Measurements from ENCODE around the gene CHMP2B. TPM values are rescaled to one million over a fixed set of nuclear protein-coding genes. Genes with fewer than 3 reads are reported as not detected.

Gene CHMP2B
- total RNA-seq, 1 donor from 2014 or later: 36.0 TPM

DNA sequence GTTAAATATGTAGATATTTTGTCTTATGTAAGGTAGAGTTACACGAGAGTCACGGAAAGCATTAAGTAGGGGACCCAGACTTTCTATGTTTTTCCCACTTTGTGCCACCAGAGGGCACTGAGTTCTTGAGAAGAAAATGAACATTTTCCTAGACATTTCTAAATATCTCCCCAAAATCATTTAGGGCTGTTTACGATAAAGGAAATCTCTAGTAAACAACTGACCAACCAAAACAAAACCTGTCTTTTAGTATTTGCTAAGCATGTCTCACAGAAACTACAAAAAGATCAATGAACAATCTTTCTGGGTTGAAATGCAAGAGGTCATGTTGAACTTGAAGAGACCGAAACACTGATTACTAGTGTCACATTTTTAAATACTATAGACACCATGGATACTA is 33.2 kb downstream of the CHMP2B start:
- peaks cover 6% of the 10 kb centered on the region for H3K4me1 Mint-ChIP-seq (ENCODE audit: low read depth)
- no peak for DNase-seq (ENCODE audit: low spot score)
- TF ChIP-seq, protein P1, sequence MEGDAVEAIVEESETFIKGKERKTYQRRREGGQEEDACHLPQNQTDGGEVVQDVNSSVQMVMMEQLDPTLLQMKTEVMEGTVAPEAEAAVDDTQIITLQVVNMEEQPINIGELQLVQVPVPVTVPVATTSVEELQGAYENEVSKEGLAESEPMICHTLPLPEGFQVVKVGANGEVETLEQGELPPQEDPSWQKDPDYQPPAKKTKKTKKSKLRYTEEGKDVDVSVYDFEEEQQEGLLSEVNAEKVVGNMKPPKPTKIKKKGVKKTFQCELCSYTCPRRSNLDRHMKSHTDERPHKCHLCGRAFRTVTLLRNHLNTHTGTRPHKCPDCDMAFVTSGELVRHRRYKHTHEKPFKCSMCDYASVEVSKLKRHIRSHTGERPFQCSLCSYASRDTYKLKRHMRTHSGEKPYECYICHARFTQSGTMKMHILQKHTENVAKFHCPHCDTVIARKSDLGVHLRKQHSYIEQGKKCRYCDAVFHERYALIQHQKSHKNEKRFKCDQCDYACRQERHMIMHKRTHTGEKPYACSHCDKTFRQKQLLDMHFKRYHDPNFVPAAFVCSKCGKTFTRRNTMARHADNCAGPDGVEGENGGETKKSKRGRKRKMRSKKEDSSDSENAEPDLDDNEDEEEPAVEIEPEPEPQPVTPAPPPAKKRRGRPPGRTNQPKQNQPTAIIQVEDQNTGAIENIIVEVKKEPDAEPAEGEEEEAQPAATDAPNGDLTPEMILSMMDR (IDR thresholded peaks at IDR 0.05): peak; percentile 87
- no peak overlapping the region for H3K4me3 Mint-ChIP-seq (ENCODE audit: unreplicated experiment)
- no peak overlapping the region for H3K27ac Mint-ChIP-seq (ENCODE audit: unreplicated experiment)
- peaks cover 2% of the 10 kb centered on the region for H3K27me3 Mint-ChIP-seq (ENCODE audit: low read depth)
- H3K9me3 Mint-ChIP-seq (ENCODE audit: low read depth): no peaks in the 10 kb centered on the region
- peaks cover 12% of the 10 kb centered on the region for H3K36me3 Mint-ChIP-seq (ENCODE audit: low read depth)

DNA sequence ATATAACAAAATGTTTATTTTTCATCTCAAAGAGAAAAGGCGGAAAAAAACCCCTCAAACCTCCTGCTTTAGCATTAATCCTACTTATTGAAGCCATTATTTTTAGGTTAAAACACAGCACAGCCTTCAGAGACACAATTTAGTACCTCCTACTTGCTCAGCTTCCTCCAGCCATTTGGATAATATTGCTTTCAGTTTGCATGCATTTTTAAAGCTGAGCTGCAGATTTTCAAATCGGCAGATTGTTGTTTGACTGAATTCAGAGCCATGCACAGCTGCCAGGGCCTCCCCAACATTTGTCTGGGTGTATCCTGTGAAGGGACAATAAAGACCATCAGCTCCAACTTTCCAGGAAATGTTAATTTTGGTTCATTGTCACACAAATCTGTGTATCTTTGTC is 34.8 kb downstream of the CHMP2B start:
- H3K36me3 Mint-ChIP-seq (ENCODE audit: low read depth): peaks cover 5% of the 10 kb centered on the region
- TF ChIP-seq, protein P1 (IDR thresholded peaks at IDR 0.05): no peak
- no peak overlapping the region for H3K27ac Mint-ChIP-seq (ENCODE audit: unreplicated experiment)
- peaks cover 6% of the 10 kb centered on the region for H3K4me1 Mint-ChIP-seq (ENCODE audit: low read depth)
- DNase-seq (ENCODE audit: low spot score): no peak
- peaks cover 2% of the 10 kb centered on the region for H3K27me3 Mint-ChIP-seq (ENCODE audit: low read depth)
- no peaks in the 10 kb centered on the region for H3K9me3 Mint-ChIP-seq (ENCODE audit: low read depth)
- H3K4me3 Mint-ChIP-seq (ENCODE audit: unreplicated experiment): no peak overlapping the region

DNA sequence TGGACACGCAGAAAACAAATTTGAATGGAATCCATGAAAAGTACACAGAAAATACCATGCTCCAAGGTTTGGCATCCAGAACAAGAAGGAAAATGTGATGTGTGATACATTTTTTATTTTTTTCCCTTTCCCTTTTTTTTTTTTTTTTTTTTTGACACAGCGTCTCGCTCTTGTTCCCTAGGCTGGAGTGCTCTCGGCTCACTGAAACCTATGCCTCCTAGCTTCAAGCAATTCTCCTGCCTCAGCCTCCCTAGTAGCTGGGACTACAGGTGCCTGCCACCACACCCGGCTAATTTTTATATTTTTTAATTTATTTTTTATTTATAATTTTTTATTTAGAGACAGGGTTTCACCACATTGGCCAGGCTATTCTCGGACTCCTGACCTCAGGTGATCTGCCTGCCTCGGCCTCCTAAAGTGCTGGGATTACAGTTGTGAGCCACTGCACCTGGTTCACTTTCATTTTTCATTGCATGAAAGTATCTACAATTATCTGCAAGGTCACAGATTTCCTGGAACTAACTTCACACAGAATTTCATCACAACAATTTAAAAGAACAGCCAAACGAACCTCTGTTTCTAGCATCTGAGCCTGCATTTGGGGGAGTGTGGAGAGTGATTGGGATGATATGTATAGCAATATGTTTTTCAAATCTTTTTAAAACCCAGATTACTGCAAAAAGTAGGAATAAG is 41.0 kb downstream of the CHMP2B start:
- peaks cover 2% of the 10 kb centered on the region for H3K36me3 Mint-ChIP-seq (ENCODE audit: low read depth)
- peaks cover 2% of the 10 kb centered on the region for H3K27me3 Mint-ChIP-seq (ENCODE audit: low read depth)
- DNase-seq (ENCODE audit: low spot score): no peak
- H3K4me1 Mint-ChIP-seq (ENCODE audit: low read depth): no peaks in the 10 kb centered on the region
- no peak overlapping the region for H3K4me3 Mint-ChIP-seq (ENCODE audit: unreplicated experiment)
- no peaks in the 10 kb centered on the region for H3K9me3 Mint-ChIP-seq (ENCODE audit: low read depth)
- no peak overlapping the region for H3K27ac Mint-ChIP-seq (ENCODE audit: unreplicated experiment)
- TF ChIP-seq, protein P1 (IDR thresholded peaks at IDR 0.05): no peak

DNA sequence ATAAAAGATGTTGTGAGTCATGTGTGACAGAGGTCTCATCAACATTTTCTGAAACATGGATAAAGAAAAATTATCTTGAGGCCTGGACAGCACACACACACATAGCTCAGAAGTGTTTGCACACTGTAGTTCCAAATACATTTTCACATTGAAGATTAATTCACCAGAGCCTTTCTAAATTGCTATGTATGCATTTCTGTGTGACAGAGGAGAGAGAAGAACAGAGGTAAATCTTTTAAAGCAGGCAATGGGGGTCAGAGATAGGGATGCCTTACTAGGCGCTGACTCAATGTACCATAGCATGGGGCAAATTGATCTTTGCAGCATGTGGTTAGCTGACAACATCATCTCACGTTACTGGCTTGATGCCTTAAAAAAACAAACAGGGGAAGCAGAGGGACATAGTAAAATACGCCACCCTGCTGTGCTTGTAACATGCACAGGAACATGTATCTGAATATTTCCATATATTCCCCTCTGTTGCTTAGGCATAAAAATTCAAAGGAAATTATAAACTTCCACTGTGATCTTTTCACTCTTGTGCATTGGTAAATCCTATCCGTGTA is 41.6 kb downstream of the CHMP2B start:
- no peak for DNase-seq (ENCODE audit: low spot score)
- H3K4me1 Mint-ChIP-seq (ENCODE audit: low read depth): no peaks in the 10 kb centered on the region
- H3K27me3 Mint-ChIP-seq (ENCODE audit: low read depth): peaks cover 2% of the 10 kb centered on the region
- H3K9me3 Mint-ChIP-seq (ENCODE audit: low read depth): no peaks in the 10 kb centered on the region
- no peak overlapping the region for H3K27ac Mint-ChIP-seq (ENCODE audit: unreplicated experiment)
- H3K36me3 Mint-ChIP-seq (ENCODE audit: low read depth): peaks cover 2% of the 10 kb centered on the region
- TF ChIP-seq, protein P1 (IDR thresholded peaks at IDR 0.05): no peak
- H3K4me3 Mint-ChIP-seq (ENCODE audit: unreplicated experiment): no peak overlapping the region

DNA sequence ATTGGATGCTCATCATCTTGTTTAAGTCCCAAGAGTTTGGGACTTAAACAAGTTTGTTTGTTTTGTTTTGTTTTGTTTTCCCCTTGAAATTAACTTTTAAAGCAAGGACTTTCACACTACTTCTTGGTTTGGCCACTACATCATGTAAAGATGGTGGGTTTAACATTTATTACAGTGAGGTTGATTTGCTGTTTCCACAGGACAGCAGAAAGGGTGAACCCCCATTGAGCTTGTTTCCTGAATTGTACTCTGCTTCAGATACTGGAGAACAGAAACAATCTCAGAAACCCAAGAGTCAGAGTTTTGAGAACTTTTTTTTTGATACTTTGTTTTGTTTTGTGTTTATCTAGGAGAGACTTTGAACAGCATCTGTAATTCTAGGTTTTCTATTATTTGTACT is 42.6 kb downstream of the CHMP2B start:
- TF ChIP-seq, protein P1 (IDR thresholded peaks at IDR 0.05): no peak
- H3K4me3 Mint-ChIP-seq (ENCODE audit: unreplicated experiment): no peak overlapping the region
- no peaks in the 10 kb centered on the region for H3K4me1 Mint-ChIP-seq (ENCODE audit: low read depth)
- H3K27me3 Mint-ChIP-seq (ENCODE audit: low read depth): peaks cover 2% of the 10 kb centered on the region
- no peaks in the 10 kb centered on the region for H3K9me3 Mint-ChIP-seq (ENCODE audit: low read depth)
- H3K36me3 Mint-ChIP-seq (ENCODE audit: low read depth): no peaks in the 10 kb centered on the region
- DNase-seq (ENCODE audit: low spot score): no peak
- H3K27ac Mint-ChIP-seq (ENCODE audit: unreplicated experiment): no peak overlapping the region
